ENCODE results near the gene ZDHHC13. TPM values are rescaled to one million over a fixed set of nuclear protein-coding genes. Genes with fewer than 3 reads are reported as not detected.
"Not testable (repeated sequence)": the region's sequence is repeated elsewhere in the genome, so short reads cannot be mapped to it uniquely, and the experiment has no call there.

The ZDHHC13 gene
- total RNA-seq, 1 donor from 2014 or later = 25.0 TPM

DNA sequence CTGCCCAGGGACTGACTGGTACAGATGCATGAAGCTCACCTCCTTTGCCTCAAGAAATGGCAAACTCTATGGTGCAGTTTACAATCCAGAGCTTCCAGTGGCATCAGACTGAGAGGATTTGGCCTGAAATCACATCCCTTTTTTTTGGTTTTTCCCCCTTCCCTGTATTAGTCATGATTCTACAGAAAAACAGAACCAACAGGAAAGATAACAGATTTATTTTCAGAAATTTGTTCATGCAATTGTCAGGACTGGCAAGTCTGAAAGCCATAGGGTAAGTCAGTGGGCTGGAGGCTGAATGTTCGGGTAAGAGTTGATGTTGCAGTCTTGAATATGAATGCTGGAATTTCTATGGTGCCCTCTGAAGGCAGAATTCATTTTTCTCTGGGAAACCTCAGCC, 12.0 kb upstream of the ZDHHC13 start:
- no peak overlapping the region for H3K27ac Mint-ChIP-seq
- H3K4me1 Mint-ChIP-seq (ENCODE audit: low read depth) = no peaks in the 10 kb centered on the region
- peaks cover 16% of the 10 kb centered on the region for H3K27me3 Mint-ChIP-seq (ENCODE audit: insufficient read depth)
- H3K36me3 Mint-ChIP-seq (ENCODE audit: low read depth) = no peaks in the 10 kb centered on the region
- intact Hi-C loops (cut with micrococcal nuclease) = no loop called here
- DNase-seq (ENCODE audit: low spot score) = no peak
- no peak overlapping the region for H3K4me3 Mint-ChIP-seq
- peaks cover 3% of the 10 kb centered on the region for H3K9me3 Mint-ChIP-seq

DNA sequence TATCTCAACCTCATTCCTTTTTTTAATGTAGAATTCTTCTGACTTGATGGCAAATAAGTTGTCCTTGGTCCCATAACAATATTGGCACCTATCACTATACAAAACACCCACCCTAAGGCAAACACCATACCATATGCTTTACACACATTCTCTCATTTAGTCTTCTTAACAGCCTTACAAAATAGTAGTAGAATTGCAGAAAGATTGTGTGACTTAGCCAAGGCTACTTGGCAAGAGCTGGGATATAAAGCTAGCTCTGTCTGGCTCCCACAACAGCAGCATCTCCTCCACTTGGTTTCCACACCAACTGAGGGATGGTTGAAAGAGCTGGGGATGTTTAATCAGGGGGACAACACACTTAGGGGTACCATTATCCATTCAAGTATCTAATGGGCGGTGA, 9.8 kb upstream of the ZDHHC13 start:
- Mint-ChIP-seq H3K9me3 (no peaks in the 10 kb centered on the region), H3K36me3 (ENCODE audit: low read depth) (no peaks in the 10 kb centered on the region), H3K27ac (no peak overlapping the region), H3K27me3 (ENCODE audit: insufficient read depth) (peaks cover 12% of the 10 kb centered on the region), H3K4me1 (ENCODE audit: low read depth) (no peaks in the 10 kb centered on the region), H3K4me3 (no peak overlapping the region)
- intact Hi-C loops (cut with micrococcal nuclease) = no loop called here
- no peak for DNase-seq (ENCODE audit: low spot score)

DNA sequence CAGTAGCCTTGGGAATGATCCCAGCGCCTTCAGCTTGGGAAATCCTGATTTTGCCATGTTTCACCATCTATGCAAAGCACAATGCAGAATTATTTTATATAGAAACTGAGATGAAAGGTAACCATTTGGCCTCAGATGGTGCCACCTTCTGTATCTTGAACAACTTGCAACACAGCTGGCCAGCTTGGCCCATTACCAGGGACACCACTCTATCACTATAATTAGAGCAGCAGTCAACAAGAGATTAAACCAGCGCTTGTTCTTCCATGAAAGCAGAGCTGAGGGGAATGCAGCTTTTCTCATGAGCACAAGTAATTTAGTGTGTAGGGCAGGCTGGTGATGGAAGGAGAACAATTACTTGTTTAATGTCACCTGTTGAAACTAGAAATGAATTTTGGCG, 6.7 kb upstream of the ZDHHC13 start:
- H3K4me3 Mint-ChIP-seq = no peak overlapping the region
- no peaks in the 10 kb centered on the region for H3K9me3 Mint-ChIP-seq

DNA sequence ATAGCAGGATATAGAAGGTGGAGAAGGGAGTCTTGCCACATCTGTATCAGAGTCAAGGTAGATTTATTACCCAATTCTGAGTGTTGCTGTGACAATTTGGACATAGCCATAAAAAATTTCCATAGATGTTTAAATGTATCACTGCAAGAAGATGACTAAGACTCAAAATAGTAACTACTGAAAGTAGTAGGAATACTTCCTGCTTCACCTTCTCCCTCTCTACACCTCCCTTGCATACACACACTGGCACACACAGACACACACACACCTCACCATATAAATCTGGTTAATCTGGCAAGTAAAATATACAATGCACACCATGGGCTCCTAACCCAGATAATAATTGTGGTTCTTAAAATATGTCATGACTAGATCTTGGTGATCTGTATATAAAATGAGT, 5.2 kb upstream of the ZDHHC13 start:
- H3K36me3 Mint-ChIP-seq (ENCODE audit: low read depth) = no peaks in the 10 kb centered on the region
- no peak overlapping the region for H3K4me3 Mint-ChIP-seq
- H3K9me3 Mint-ChIP-seq = no peaks in the 10 kb centered on the region
- peaks cover 7% of the 10 kb centered on the region for H3K4me1 Mint-ChIP-seq (ENCODE audit: low read depth)
- DNase-seq (ENCODE audit: low spot score) = no peak
- H3K27ac Mint-ChIP-seq = no peak overlapping the region
- H3K27me3 Mint-ChIP-seq (ENCODE audit: insufficient read depth) = peaks cover 14% of the 10 kb centered on the region
- intact Hi-C loops (cut with micrococcal nuclease) = no loop called here

More for the DNA sequence above, 6.7 kb upstream of the ZDHHC13 start:
- peaks cover 14% of the 10 kb centered on the region for H3K27me3 Mint-ChIP-seq (ENCODE audit: insufficient read depth)
- H3K36me3 Mint-ChIP-seq (ENCODE audit: low read depth) = no peaks in the 10 kb centered on the region
- intact Hi-C loops (cut with micrococcal nuclease) = no loop called here
- H3K4me1 Mint-ChIP-seq (ENCODE audit: low read depth) = no peaks in the 10 kb centered on the region
- no peak for DNase-seq (ENCODE audit: low spot score)
- H3K27ac Mint-ChIP-seq = no peak overlapping the region

GRCh38 chr11:19116276-19116970, 545 bp upstream of the ZDHHC13 start:
- H3K9me3 Mint-ChIP-seq = no peaks in the 10 kb centered on the region
- peaks cover 12% of the 10 kb centered on the region for H3K27me3 Mint-ChIP-seq (ENCODE audit: insufficient read depth)
- H3K36me3 Mint-ChIP-seq (ENCODE audit: low read depth) = peaks cover 14% of the 10 kb centered on the region
- H3K4me1 Mint-ChIP-seq (ENCODE audit: low read depth) = peaks cover 47% of the 10 kb centered on the region
- no peak for DNase-seq (ENCODE audit: low spot score)
- intact Hi-C loops (cut with micrococcal nuclease) = loop anchor here (2.0 to 5.0 kb wide), 4 partner anchors 46 to 1271 kb away; partner anchors contain the start of genes NAV2, PRMT3 and TSG101
- peak overlapping the region; percentile 93 for H3K4me3 Mint-ChIP-seq
- no peak overlapping the region for H3K27ac Mint-ChIP-seq

- no peak for DNase-seq (ENCODE audit: low spot score)
- Mint-ChIP-seq H3K4me3 (peak overlapping the region; percentile 93), H3K4me1 (ENCODE audit: low read depth) (peaks cover 54% of the 10 kb centered on the region), H3K27ac (no peak overlapping the region), H3K27me3 (ENCODE audit: insufficient read depth) (peaks cover 12% of the 10 kb centered on the region), H3K36me3 (ENCODE audit: low read depth) (peaks cover 19% of the 10 kb centered on the region), H3K9me3 (no peaks in the 10 kb centered on the region)
- intact Hi-C loops (cut with micrococcal nuclease) = loop anchor here (1.0 to 5.0 kb wide), 5 partner anchors 47 to 1270 kb away; partner anchors contain the start of genes E2F8, NAV2, PRMT3 and TSG101
These were observed 761 bp downstream of the ZDHHC13 start for GRCh38 chr11:19117760-19118097.

GRCh38 chr11:19121646-19122045, 4.7 kb downstream of the ZDHHC13 start:
- Mint-ChIP-seq H3K36me3 (ENCODE audit: low read depth) (peaks cover 36% of the 10 kb centered on the region), H3K9me3 (peaks cover 2% of the 10 kb centered on the region), H3K27me3 (ENCODE audit: insufficient read depth) (no peaks in the 10 kb centered on the region), H3K4me3 (no peak overlapping the region), H3K27ac (no peak overlapping the region), H3K4me1 (ENCODE audit: low read depth) (peaks cover 53% of the 10 kb centered on the region)
- DNase-seq (ENCODE audit: low spot score) = no peak
- intact Hi-C loops (cut with micrococcal nuclease) = loop anchor here (5.0 kb wide), 1 partner anchor 321 kb away; no protein-coding TSS in a partner anchor

- Mint-ChIP-seq H3K27ac (no peak overlapping the region), H3K4me1 (ENCODE audit: low read depth) (peaks cover 44% of the 10 kb centered on the region)
- intact Hi-C loops (cut with micrococcal nuclease) = loop anchor here (5.0 kb wide), 1 partner anchor 319 kb away; no protein-coding TSS in a partner anchor
These were observed 6.1 kb downstream of the ZDHHC13 start for GRCh38 chr11:19122960-19123615.

DNA sequence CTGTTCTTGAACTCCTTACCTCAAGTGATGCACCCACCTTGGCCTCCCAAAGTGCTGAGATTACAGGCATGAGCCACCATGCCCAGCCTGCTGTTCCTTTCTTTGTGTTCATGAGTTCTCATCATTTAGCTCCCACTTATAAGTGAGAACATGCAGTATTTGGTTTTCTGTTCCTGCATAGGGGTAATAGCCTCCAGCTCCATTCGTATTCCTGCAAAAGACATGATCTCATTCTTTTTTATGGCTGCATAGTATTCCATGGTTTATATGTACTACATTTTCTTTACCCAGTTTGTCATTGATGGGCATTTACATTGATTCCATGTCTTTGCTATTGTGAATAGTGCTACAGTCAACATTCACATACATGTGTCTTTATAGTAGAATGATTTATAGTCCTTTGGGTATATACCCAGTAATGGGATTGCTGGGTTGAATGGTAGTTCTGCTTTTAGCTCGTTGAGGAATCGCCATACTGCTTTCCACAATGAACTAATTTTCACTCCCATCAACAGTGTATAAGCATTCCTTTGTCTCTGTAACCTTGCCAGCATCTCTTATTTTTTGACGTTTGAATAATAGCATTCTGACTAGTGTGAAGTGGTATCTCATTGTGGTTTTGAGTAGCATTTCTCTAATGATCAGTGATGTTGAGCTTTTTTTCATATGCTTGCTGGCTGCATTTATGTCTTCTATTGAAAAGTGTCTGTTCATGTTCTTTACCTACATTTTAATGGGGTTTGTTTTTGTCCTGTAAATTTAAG, 9.8 kb downstream of the ZDHHC13 start:
- peaks cover 16% of the 10 kb centered on the region for H3K9me3 Mint-ChIP-seq
- H3K36me3 Mint-ChIP-seq (ENCODE audit: low read depth) = peaks cover 49% of the 10 kb centered on the region
- intact Hi-C loops (cut with micrococcal nuclease); H3K4me3 Mint-ChIP-seq; DNase-seq (ENCODE audit: low spot score); H3K27me3 Mint-ChIP-seq (ENCODE audit: insufficient read depth); H3K4me1 Mint-ChIP-seq (ENCODE audit: low read depth); H3K27ac Mint-ChIP-seq: not testable (repeated sequence)

More at GRCh38 chr11:19122960-19123615, 6.1 kb downstream of the ZDHHC13 start:
- Mint-ChIP-seq H3K4me3 (no peak overlapping the region), H3K9me3 (peaks cover 3% of the 10 kb centered on the region), H3K36me3 (ENCODE audit: low read depth) (peaks cover 47% of the 10 kb centered on the region), H3K27me3 (ENCODE audit: insufficient read depth) (no peaks in the 10 kb centered on the region)
- no peak for DNase-seq (ENCODE audit: low spot score)

- no peak for DNase-seq (ENCODE audit: low spot score)
- intact Hi-C loops (cut with micrococcal nuclease) = no loop called here
- no peaks in the 10 kb centered on the region for H3K4me1 Mint-ChIP-seq (ENCODE audit: low read depth)
- no peaks in the 10 kb centered on the region for H3K27me3 Mint-ChIP-seq (ENCODE audit: insufficient read depth)
- no peak overlapping the region for H3K4me3 Mint-ChIP-seq
- H3K9me3 Mint-ChIP-seq = peaks cover 44% of the 10 kb centered on the region
- no peak overlapping the region for H3K27ac Mint-ChIP-seq
- H3K36me3 Mint-ChIP-seq (ENCODE audit: low read depth) = peaks cover 39% of the 10 kb centered on the region
These were observed 17.0 kb downstream of the ZDHHC13 start for GRCh38 chr11:19134004-19134403.

DNA sequence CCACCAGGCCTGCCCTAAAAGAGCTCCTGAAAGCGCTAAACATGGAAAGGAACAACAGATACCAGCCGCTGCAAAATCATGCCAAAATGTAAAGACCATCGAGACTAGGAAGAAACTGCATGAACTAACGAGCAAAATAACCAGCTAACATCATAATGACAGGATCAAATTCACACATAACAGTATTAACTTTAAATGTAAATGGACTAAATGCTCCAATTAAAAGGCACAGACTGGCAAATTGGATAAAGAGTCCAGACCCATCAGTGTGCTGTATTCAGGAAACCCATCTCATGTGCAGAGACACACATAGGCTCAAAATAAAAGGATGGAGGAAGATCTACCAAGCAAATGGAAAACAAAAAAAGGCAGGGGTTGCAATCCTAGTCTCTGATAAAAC, 19.9 kb downstream of the ZDHHC13 start:
- H3K4me3 Mint-ChIP-seq = not testable (repeated sequence)

DNA sequence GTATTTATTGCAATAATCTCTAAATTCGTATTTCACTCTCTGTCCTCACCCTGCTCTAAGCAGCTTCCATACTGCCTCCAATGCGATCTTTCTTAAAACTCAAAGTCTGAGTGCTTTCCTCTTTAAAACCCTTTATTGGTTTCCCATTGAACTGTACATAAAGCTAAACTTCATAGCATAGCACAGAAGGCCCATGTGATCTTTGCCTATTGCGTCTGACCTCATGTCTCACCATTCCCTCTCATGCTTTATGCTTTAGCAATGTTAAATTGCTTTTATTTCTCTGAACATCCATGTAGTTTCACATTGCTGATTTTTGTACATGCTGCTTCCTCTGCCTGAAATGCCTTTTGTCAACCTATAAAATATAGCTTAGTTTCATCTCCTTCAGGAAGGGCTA, 28.4 kb downstream of the ZDHHC13 start:
- Mint-ChIP-seq H3K4me3 (no peak overlapping the region), H3K36me3 (ENCODE audit: low read depth) (peaks cover 15% of the 10 kb centered on the region), H3K27ac (no peak overlapping the region), H3K9me3 (no peaks in the 10 kb centered on the region), H3K4me1 (ENCODE audit: low read depth) (no peaks in the 10 kb centered on the region), H3K27me3 (ENCODE audit: insufficient read depth) (no peaks in the 10 kb centered on the region)
- intact Hi-C loops (cut with micrococcal nuclease) = no loop called here
- no peak for DNase-seq (ENCODE audit: low spot score)

More for the DNA sequence above, 19.9 kb downstream of the ZDHHC13 start:
- H3K27me3 Mint-ChIP-seq (ENCODE audit: insufficient read depth); H3K27ac Mint-ChIP-seq; H3K4me1 Mint-ChIP-seq (ENCODE audit: low read depth); intact Hi-C loops (cut with micrococcal nuclease); DNase-seq (ENCODE audit: low spot score): not testable (repeated sequence)
- Mint-ChIP-seq H3K9me3 (peaks cover 30% of the 10 kb centered on the region), H3K36me3 (ENCODE audit: low read depth) (peaks cover 26% of the 10 kb centered on the region)

DNA sequence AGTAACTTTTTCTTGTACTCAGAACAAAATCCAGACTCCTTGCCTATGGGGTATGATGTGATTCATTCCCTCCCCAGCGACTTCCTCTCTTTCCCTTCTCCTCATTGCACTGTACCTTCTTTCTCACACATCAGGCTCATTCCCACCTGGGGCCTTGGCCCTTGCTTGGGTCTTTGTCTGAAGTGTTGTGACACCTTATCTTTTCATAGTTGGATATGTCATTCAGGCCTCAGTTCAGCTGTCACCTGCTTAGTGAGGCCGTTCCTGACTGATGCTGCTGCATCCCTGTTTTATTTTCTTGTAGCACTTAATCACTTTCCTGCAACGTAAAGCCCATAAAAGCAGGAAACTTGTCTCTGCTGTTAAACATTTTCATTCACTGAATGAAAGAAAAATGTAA, 39.9 kb downstream of the ZDHHC13 start:
- Mint-ChIP-seq H3K4me3 (no peak overlapping the region), H3K4me1 (ENCODE audit: low read depth) (no peaks in the 10 kb centered on the region), H3K9me3 (no peaks in the 10 kb centered on the region), H3K27ac (no peak overlapping the region), H3K27me3 (ENCODE audit: insufficient read depth) (no peaks in the 10 kb centered on the region), H3K36me3 (ENCODE audit: low read depth) (peaks cover 41% of the 10 kb centered on the region)
- intact Hi-C loops (cut with micrococcal nuclease) = no loop called here
- DNase-seq (ENCODE audit: low spot score) = no peak

Measured in activated T-helper 1 cell treated with anti-CD3 and anti-CD28 coated beads, Interleukin-12 subunit alpha, Interleukin-12 subunit beta, Interleukin-2, Interleukin-4 antibody, amounts not matched to agents 30 ng/mL and 10 ng/mL and 1 ng/mL, durations not matched to agents 14 hours and 24 hours and 36 hours (primary cell).